Glutamatergic neuron (in vitro differentiated cells): ENCODE results near the gene WDR73. TPM values are rescaled to one million over a fixed set of nuclear protein-coding genes. Genes with fewer than 3 reads are reported as not detected.

ENCODE experiments used
- DNase-seq: peaks from one replicate; pipeline ENCODE4 v3.0.0; 2022
- H3K27ac Mint-ChIP-seq: one replicate; pipeline ENCODE4 v1.8.0; 2020; ENCODE audit warnings: mild to moderate bottlenecking, mixed read lengths, inconsistent platforms; ENCODE audit not compliant: unreplicated experiment
- H3K27me3 Mint-ChIP-seq: one replicate; pipeline ENCODE4 v1.8.0; 2020; ENCODE audit warnings: mild to moderate bottlenecking, moderate library complexity, mixed read lengths, inconsistent platforms; ENCODE audit not compliant: unreplicated experiment
- H3K36me3 Mint-ChIP-seq: one replicate; pipeline ENCODE4 v1.8.0; 2020; ENCODE audit warnings: mild to moderate bottlenecking, mixed read lengths, inconsistent platforms; ENCODE audit not compliant: unreplicated experiment
- H3K4me1 Mint-ChIP-seq: one replicate; pipeline ENCODE4 v1.8.0; 2020; ENCODE audit warnings: mild to moderate bottlenecking, low read depth, mixed read lengths, inconsistent platforms; ENCODE audit not compliant: unreplicated experiment
- H3K4me3 Mint-ChIP-seq: one replicate; pipeline ENCODE4 v1.8.0; 2020; ENCODE audit warnings: mild to moderate bottlenecking, mixed read lengths, inconsistent platforms; ENCODE audit not compliant: unreplicated experiment
- H3K9me3 Mint-ChIP-seq: one replicate; pipeline ENCODE4 v1.8.0; 2020; ENCODE audit warnings: mild to moderate bottlenecking, moderate library complexity, mixed read lengths, inconsistent platforms; ENCODE audit not compliant: unreplicated experiment
- CTCF ChIP-seq: fragments of 200-600 bp; sonication (generic); IDR thresholded peaks from one replicate; pipeline ENCODE4 v1.5.0; 2021; ENCODE audit not compliant: partially characterized antibody, unreplicated experiment
- long read RNA-seq: library from polyadenylated mRNA; unstranded; transcript quantifications from one replicate; pipeline ENCODE4 v2.0.0, GENCODE V29; 2020; ENCODE audit not compliant: unreplicated experiment
- total RNA-seq: library from RNA; stranded (reverse); fragmentation: NEBNext Ultra II Directional; extraction: Animal tissue kit (Norgen Biotek cat#: 25700); gene quantifications from one replicate; pipeline ENCODE4 v1.2.1, GENCODE V29; 2021; ENCODE audit not compliant: unreplicated experiment

WDR73 gene
- total RNA-seq: 19.5 TPM
- long read RNA-seq, full-length matches to known transcripts: 19 of 25 reads
- long read RNA-seq, partial matches to known transcripts: 0 of 25 reads
- long read RNA-seq, other reads (novel, unspliced or antisense): 6 of 25 reads

- Mint-ChIP-seq H3K9me3 (peaks cover 4% of the 10 kb centered on the region), H3K36me3 (no peaks in the 10 kb centered on the region), H3K4me1 (peaks cover 6% of the 10 kb centered on the region), H3K27ac (peak within 1 kb of the TSS; percentile 81), H3K27me3 (peaks cover 5% of the 10 kb centered on the region), H3K4me3 (peak within 1 kb of the TSS; percentile 93)
- peak; percentile 99 for DNase-seq
- no peak for TF ChIP-seq CTCF
Observed at GRCh38 chr15:84653910-84654688, at the start of gene WDR73. WDR73 (minus strand) TSS chr15:84654283; CDS start chr15:84654274, 9 bp downstream.

- DNase-seq: no peak
- Mint-ChIP-seq H3K9me3 (no peaks in the 10 kb centered on the region), H3K27me3 (no peaks in the 10 kb centered on the region), H3K36me3 (no peaks in the 10 kb centered on the region), H3K27ac (no peak overlapping the region), H3K4me3 (no peak overlapping the region), H3K4me1 (peaks cover 7% of the 10 kb centered on the region)
- TF ChIP-seq CTCF: no peak
Observed at GRCh38 chr15:84703808-84704207, 49.7 kb upstream of the WDR73 start.

GRCh38 chr15:84702961-84703482 is 48.9 kb upstream of the WDR73 start:
- H3K27ac Mint-ChIP-seq: no peak overlapping the region
- no peaks in the 10 kb centered on the region for H3K36me3 Mint-ChIP-seq
- H3K9me3 Mint-ChIP-seq: no peaks in the 10 kb centered on the region
- H3K4me3 Mint-ChIP-seq: no peak overlapping the region
- peaks cover 7% of the 10 kb centered on the region for H3K4me1 Mint-ChIP-seq
- no peaks in the 10 kb centered on the region for H3K27me3 Mint-ChIP-seq
- no peak for TF ChIP-seq CTCF
- no peak for DNase-seq

- peaks cover 2% of the 10 kb centered on the region for H3K4me1 Mint-ChIP-seq
- H3K36me3 Mint-ChIP-seq: no peaks in the 10 kb centered on the region
- no peaks in the 10 kb centered on the region for H3K9me3 Mint-ChIP-seq
- H3K4me3 Mint-ChIP-seq: no peak overlapping the region
- no peak for DNase-seq
- no peak for TF ChIP-seq CTCF
- H3K27me3 Mint-ChIP-seq: no peaks in the 10 kb centered on the region
- H3K27ac Mint-ChIP-seq: no peak overlapping the region
Observed at GRCh38 chr15:84699538-84700191, 45.6 kb upstream of the WDR73 start.
